ENCODE data around the gene NECTIN4.
"Not testable (repeated sequence)": the region's sequence is repeated elsewhere in the genome, so short reads cannot be mapped to it uniquely, and the experiment has no call there.

The NECTIN4 gene

GRCh38 chr1:161089251-161089924, at the start of gene NECTIN4:
TSS of gene NECTIN4 (minus strand) at chr1:161089558. CDS start at chr1:161089296, 262 bp downstream.
- no peak for FAIRE-seq

- no peak for FAIRE-seq
Observed at GRCh38 chr1:161138431-161138830, 49.1 kb upstream of the NECTIN4 start.

GRCh38 chr1:161137881-161138280, 48.5 kb upstream of the NECTIN4 start:
- no peak for FAIRE-seq

DNA sequence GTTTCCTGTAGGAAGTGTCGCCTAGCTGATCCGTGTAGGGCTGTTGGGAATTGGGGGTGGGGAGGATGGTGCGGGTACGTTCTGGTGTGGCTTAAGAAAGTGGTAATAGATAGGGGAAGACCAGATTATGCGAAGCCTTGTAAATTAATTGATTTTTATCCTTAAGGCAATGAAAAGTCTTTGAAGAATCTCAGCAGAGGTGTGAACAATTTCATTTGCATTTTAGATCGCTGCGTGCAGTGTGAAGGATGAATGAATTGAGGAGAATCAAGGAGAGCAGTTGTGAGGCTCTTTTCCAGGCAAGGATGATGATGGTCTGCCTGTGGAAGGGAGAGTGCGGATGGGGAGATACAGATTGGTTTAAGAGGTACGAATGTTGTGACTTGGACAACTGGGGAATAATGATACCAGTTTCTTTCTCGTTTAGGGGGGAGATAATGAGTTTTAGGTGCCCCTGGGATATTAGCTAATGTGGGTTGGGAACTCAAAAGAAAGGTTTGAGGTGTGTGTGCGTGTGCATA, 43.9 kb upstream of the NECTIN4 start:
- FAIRE-seq = no peak

DNA sequence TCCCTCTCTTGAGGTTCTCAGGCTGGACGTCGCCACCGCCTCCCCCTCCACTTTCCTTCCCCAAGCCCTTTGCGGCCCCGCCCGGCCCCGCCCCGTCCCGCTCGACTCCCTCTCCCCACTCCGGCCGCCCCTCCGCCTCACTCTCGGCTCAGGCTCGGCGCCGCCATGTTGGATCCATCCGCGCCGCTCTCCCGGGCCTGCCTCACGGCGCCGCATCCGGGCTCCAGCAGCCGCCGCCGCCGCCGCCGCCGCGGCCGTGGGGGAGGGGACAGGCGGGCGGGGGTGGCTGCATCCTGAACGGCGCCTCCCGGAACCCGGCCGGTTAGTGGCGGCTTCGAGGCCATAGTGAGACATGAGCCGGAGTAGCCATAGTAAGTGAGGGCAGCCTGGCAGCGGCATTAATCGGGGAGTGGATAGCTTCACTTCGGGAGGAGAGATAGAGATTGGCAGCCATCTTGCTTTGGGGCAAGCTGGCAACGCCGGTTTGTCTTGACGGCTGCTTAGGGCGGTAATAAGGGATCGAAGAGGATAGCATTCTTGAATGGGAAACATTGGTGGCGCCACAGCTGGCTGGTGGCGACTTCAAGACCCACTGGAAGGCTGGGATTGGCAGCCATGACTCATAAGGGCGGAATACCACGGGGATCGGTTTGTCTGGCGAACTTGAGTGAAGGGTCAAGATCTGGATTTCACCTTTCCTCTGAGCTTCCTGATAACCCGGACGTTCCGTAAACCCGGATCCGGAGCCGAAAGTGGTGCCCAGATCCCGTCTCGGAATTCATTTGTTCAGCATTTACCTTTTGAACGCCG, 43.3 kb upstream of the NECTIN4 start, which contains the start of gene DEDD:
Gene DEDD (minus strand): TSS at position 258 of the 810 bp plus-strand sequence. CDS start 8,205 bp downstream, outside the sequence.
- peak; percentile 64 for FAIRE-seq

GRCh38 chr1:161131523-161132409, 42.4 kb upstream of the NECTIN4 start:
- no peak for FAIRE-seq

- FAIRE-seq = no peak
Observed at GRCh38 chr1:161130266-161130665, 40.9 kb upstream of the NECTIN4 start.

GRCh38 chr1:161128591-161129420, 39.4 kb upstream of the NECTIN4 start:
- FAIRE-seq = no peak

GRCh38 chr1:161127649-161128048, 38.3 kb upstream of the NECTIN4 start:
- FAIRE-seq = no peak

DNA sequence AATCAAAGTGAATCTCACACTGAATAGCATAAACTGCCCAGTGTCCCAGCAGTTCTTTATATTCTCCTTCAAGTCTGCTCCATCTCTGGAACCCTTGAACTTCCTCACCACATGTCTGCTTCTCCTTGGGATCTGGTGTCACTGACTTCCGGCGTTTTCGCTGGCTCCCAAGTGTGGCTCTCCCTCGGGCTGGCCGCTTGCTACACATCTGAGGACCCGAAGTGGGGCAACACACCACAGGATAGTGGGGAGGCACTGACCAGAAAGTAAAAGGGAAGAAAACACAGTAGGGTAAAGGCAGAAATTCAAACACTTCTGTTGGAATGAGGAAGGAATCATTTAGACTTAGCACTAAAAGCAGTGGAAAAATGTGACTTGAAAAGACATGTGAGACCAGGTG, 33.6 kb upstream of the NECTIN4 start:
- FAIRE-seq = no peak

- FAIRE-seq = no peak
Observed at GRCh38 chr1:161121834-161122233, 32.5 kb upstream of the NECTIN4 start.

DNA sequence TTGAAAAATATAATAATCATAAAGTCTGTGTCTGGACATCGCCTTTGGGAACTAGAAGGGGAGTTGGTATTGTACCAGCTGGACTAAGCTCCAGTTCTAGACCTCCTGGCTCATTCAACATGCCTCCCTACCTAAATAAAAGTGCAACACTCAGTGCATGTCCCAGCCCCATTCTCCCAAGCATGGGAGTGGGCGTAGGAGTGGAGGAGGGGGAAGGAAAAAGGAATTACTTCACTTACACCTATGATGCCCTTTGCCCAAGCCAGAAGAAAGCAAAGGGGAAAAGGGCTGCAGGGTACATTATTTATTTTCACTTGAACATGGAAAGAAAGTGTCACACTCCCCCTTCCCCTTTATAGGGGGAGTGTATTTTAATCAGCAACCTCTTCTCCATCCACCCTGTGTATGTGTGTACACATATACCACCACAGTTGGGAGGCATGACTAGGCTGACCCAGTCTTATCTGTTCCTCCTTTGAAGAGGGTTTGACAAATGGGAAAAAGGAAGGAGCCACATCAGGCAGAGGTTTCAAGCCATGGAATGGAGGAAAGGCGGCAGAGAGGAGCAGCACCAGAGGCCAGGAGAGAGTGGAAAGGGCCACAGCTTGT, 31.8 kb upstream of the NECTIN4 start:
- FAIRE-seq = no peak

- no peak for FAIRE-seq
Observed at GRCh38 chr1:161119092-161119903, 29.9 kb upstream of the NECTIN4 start.

DNA sequence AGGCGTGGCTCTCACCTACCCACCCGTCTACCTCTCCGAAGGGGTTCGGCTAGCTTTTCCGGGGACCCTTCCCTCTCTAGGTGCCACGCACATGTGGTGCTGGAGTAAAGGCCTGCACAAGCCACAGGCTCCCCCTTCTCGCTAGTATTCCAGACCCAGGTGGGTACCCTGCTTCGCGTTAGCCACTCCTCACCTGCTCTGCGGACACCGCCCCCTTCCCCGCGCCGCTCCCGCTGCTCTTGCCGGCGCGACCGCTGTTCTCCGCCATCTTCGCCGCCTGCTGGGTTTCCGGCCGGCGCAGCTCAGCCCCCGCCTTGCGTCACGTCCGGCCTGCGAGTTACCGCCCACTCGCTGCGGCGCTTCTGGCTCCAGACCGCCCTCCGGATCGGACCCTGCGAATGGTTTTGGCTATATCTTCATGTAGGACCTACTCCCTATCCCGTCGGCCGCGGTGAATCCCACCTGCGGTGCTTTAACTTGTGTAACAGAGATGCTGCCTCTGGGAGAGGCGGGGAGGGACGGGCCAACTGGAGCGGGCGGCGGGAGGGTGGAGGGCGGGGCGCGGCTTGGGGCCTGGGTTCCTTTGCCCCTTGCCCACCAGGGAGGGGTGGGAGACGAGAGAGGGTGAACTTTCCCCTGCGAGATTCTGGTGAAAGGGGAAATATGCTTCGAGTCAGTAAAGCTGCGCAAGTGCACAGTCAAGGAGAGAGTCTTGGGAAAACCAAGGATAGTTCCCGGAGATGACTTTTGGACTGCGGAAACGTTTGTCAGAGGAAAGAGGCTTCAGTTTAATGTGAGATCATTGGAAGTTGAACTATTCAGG, 28.6 kb upstream of the NECTIN4 start, which contains the start of the genes NIT1 and PFDN2:
Gene NIT1 (plus strand): TSS at position 347 of the 823 bp plus-strand sequence. CDS start 72 bp downstream, at position 419.
Gene PFDN2 (minus strand): TSS at position 279 of the 823 bp plus-strand sequence. CDS start 11 bp downstream, at position 268.
- no peak for FAIRE-seq

DNA sequence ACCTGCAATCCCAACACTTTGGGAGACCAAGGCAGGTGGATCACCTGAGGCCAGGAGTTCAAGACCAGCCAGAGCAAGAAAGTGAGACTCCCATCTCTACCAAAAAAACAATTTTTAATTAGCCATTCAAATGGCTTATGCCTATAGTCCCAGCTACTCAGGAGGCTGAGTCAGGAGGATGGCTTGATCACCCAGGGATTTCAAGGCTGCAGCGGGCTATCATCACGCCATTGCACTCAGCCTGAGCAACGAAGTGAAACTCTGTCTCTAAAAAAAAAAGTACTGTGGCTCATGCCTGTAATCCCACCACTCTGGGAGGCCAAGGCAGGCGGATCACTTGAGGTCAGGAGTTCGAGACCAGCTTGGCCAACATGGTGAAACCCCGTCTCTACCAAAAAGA, 26.6 kb upstream of the NECTIN4 start:
- FAIRE-seq = not testable (repeated sequence)

GRCh38 chr1:161115132-161115711, 25.9 kb upstream of the NECTIN4 start:
- no peak for FAIRE-seq

DNA sequence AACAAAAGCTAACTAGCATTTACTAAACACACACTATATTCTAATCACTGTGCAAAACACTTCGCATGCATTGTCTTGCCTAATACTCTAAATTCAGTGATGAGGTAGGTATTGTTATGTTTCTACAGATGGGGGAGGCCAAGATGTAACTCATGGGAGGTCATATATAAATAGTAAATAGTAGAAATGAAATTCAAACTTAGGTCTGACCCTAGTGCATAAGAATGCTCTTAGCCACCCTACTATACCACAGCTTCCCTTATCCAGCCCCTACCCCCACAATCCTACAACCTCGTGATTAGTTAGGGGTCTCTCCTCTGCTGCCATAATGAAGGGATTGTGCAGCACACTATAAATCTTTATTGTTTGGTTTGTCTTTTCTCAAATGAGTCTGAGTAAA, 25.2 kb upstream of the NECTIN4 start:
- no peak for FAIRE-seq

GRCh38 chr1:161113915-161114314, 24.6 kb upstream of the NECTIN4 start:
- FAIRE-seq = no peak

GRCh38 chr1:161111527-161111926, 22.2 kb upstream of the NECTIN4 start:
- no peak for FAIRE-seq
